ENCODE data around the gene GALNT13. TPM values are rescaled to one million over a fixed set of nuclear protein-coding genes. Genes with fewer than 3 reads are reported as not detected.

The GALNT13 gene
- total RNA-seq, 1 donor from 2014 or later = 5.8 TPM

- H3K36me3 ChIP-seq = no peaks in the 10 kb centered on the region
- ATAC-seq (no peak), DNase-seq (no peak)
- intact Hi-C loops (cut with DNase I) = no loop called here
- H3K27ac ChIP-seq = no peak overlapping the region
- no peaks in the 10 kb centered on the region for H3K4me1 ChIP-seq
- no peaks in the 10 kb centered on the region for H3K9me3 ChIP-seq
- no peak for TF ChIP-seq CTCF (IDR thresholded peaks at IDR 0.05)
- no peaks in the 10 kb centered on the region for H3K27me3 ChIP-seq
- H3K4me3 ChIP-seq = no peak overlapping the region
Observed at GRCh38 chr2:154170400-154170799, 298.7 kb downstream of the GALNT13 start.

GRCh38 chr2:154173164-154173563, 301.4 kb downstream of the GALNT13 start:
- no peak for TF ChIP-seq CTCF (IDR thresholded peaks at IDR 0.05)
- Histone ChIP-seq H3K36me3 (no peaks in the 10 kb centered on the region), H3K27ac (no peak overlapping the region), H3K4me3 (no peak overlapping the region), H3K4me1 (no peaks in the 10 kb centered on the region), H3K9me3 (no peaks in the 10 kb centered on the region), H3K27me3 (no peaks in the 10 kb centered on the region)
- ATAC-seq (no peak), DNase-seq (no peak)
- intact Hi-C loops (cut with DNase I) = no loop called here

- Histone ChIP-seq H3K4me1 (no peaks in the 10 kb centered on the region), H3K4me3 (no peak overlapping the region), H3K9me3 (no peaks in the 10 kb centered on the region), H3K36me3 (no peaks in the 10 kb centered on the region), H3K27ac (no peak overlapping the region), H3K27me3 (no peaks in the 10 kb centered on the region)
- ATAC-seq (no peak), DNase-seq (no peak)
- intact Hi-C loops (cut with DNase I) = no loop called here
- TF ChIP-seq CTCF (IDR thresholded peaks at IDR 0.05) = no peak
Observed at GRCh38 chr2:154173919-154174318, 302.2 kb downstream of the GALNT13 start.

GRCh38 chr2:154182008-154182407, 310.3 kb downstream of the GALNT13 start:
- H3K9me3 ChIP-seq = no peaks in the 10 kb centered on the region
- H3K36me3 ChIP-seq = no peaks in the 10 kb centered on the region
- H3K4me3 ChIP-seq = no peak overlapping the region
- intact Hi-C loops (cut with DNase I) = no loop called here
- H3K27me3 ChIP-seq = no peaks in the 10 kb centered on the region
- ATAC-seq (no peak), DNase-seq (no peak)
- no peak for TF ChIP-seq CTCF (IDR thresholded peaks at IDR 0.05)
- H3K27ac ChIP-seq = no peak overlapping the region
- H3K4me1 ChIP-seq = no peaks in the 10 kb centered on the region

- TF ChIP-seq CTCF (IDR thresholded peaks at IDR 0.05) = no peak
- Histone ChIP-seq H3K9me3 (no peaks in the 10 kb centered on the region), H3K4me1 (no peaks in the 10 kb centered on the region), H3K27me3 (no peaks in the 10 kb centered on the region), H3K4me3 (no peak overlapping the region), H3K27ac (no peak overlapping the region), H3K36me3 (no peaks in the 10 kb centered on the region)
- DNase-seq (no peak), ATAC-seq (no peak)
- intact Hi-C loops (cut with DNase I) = no loop called here
Observed at GRCh38 chr2:154187948-154188347, 316.2 kb downstream of the GALNT13 start.

- no peak overlapping the region for H3K4me3 ChIP-seq
- intact Hi-C loops (cut with DNase I) = no loop called here
- H3K36me3 ChIP-seq = no peaks in the 10 kb centered on the region
- no peak overlapping the region for H3K27ac ChIP-seq
- DNase-seq = no peak
- no peak for ATAC-seq
- H3K4me1 ChIP-seq = no peaks in the 10 kb centered on the region
- no peak for TF ChIP-seq CTCF (IDR thresholded peaks at IDR 0.05)
- H3K9me3 ChIP-seq = no peaks in the 10 kb centered on the region
- no peaks in the 10 kb centered on the region for H3K27me3 ChIP-seq
Observed at GRCh38 chr2:154189953-154190352, 318.2 kb downstream of the GALNT13 start.

Measured in upper lobe of right lung (tissue), 1 donor.